Muscle of arm (tissue), 14 donors: ENCODE data around the gene NR4A2. TPM values are rescaled to one million over a fixed set of nuclear protein-coding genes. Genes with fewer than 3 reads are reported as not detected.

Source experiments
- DNase-seq: peaks from one replicate; pipeline ENCODE4 v3.0.0-alpha.2; 2013
- long read RNA-seq, 11 donors: transcript quantifications; one replicate each; lab custom pipeline, GENCODE V29; 2026
- polyA plus RNA-seq, 12 donors: library from polyadenylated mRNA; unstranded; fragments of 120-200 nt; gene quantifications; one replicate each; pipeline ENCODE4 v1.2.1, GENCODE V29; 2013; ENCODE audit not compliant: insufficient read length in 12 of 12

The NR4A2 gene
- 10 to 100 TPM in 1 of 12 donors, 1 to 10 TPM in 10, not detected in 1; 1.3 to 10.7 (median 2.2) TPM for polyA plus RNA-seq
- long read RNA-seq, donor 1 = 0 reads
- long read RNA-seq, donor 2 = 0 reads
- long read RNA-seq, donor 3 = 0 reads
- long read RNA-seq, donor 4 = 0 reads
- long read RNA-seq, donor 5 = 0 reads
- long read RNA-seq, donor 6 = 0 reads
- long read RNA-seq, donor 7 = 0 reads
- long read RNA-seq, donor 8 = 0 reads
- long read RNA-seq, donor 9 = 0 reads
- long read RNA-seq, donor 10, partial matches to known transcripts = 0 of 1 reads
- long read RNA-seq, donor 10, other reads (novel, unspliced or antisense) = 0 of 1 reads
- long read RNA-seq, donor 11 = 0 reads

DNA sequence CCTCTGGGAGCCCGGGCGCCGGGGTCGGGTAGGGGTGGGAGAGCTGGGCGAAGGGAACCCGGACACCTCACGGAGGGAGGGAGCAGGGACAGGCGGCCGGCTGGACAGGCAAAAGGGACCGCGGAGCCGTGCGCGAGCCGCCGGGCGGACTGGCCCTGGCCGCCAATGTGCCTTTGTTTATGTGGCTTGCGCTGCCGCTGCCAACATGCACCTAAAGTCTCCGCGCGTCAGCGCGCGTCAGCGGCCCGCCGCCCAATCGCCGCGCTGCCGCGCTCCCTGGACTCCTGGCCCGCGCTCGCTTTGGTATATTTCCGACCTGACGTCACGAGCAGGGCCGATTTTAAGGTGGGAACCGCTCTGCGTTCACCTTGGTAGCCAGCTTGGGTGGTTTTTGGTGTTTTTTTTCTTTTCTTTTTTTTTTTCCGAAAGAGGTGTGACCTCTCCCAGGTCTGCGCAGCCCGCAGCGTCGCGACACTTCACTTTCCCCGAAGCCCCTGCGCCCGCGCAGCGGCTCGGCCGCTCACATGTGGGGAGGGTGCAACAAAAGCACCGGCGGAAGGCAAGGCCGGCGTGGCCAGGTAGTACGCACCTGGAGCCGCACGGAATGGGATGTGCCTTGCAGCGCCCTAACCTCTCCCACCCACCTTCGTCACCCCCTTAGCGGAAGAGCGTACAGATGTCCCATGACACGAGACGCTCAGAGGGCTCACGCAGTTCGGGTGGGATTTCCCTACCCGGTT, at the start of gene NR4A2:
Gene NR4A2, minus strand, starts transcription at position 188 of the 740 bp plus-strand sequence. CDS start 2,535 bp downstream, outside the sequence.
- DNase-seq = peak; percentile 82

DNA sequence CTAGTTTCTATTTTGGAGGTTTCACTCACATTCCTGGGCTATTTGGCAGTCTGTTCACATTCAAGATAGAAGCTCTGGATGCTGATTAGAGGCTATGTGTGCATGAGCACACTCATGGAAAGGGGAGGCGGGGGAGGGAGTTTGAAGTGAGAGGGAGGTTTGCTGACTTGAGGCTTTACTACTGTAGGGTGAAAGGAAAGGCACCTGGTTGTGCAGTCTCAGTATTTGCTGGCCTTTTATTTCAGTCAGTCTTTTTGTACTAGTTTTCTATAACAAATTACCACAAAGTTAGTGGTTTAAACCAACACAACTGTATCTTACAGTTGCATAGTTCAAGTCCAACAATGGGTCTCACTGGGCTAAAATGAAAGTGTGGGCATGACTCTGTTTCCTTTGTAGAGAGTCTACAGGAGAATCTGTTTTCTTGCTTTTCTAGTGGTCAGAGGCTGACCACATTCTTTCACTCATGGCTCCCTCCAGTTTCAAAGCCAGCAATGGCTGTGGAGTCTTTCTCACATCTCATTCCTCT, 47.7 kb upstream of the NR4A2 start:
- DNase-seq = no peak

GRCh38 chr2:156379714-156380113, 47.2 kb upstream of the NR4A2 start:
- DNase-seq = no peak

DNA sequence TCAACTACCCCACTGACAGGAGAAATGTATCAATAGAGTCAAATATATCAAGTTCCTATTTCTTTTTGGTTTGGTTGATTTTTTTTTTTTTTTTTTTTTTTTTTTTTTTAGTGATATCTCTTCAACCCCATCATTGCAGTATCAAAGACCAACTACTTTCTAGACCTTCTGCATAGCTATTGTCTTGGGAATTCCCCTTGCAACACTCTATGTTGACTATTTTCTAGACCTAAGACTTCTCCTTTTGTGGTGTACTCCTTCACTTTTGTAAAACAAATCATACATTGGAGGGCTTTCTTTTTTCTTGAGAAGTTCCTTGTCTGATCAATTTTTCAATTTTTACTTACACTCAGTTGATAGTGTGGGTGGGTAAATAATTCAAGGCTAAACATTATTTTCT, 46.5 kb upstream of the NR4A2 start:
- no peak for DNase-seq

GRCh38 chr2:156366753-156367152, 34.2 kb upstream of the NR4A2 start:
- DNase-seq = no peak

- DNase-seq = no peak
Measured at GRCh38 chr2:156363141-156363540, 30.6 kb upstream of the NR4A2 start.

DNA sequence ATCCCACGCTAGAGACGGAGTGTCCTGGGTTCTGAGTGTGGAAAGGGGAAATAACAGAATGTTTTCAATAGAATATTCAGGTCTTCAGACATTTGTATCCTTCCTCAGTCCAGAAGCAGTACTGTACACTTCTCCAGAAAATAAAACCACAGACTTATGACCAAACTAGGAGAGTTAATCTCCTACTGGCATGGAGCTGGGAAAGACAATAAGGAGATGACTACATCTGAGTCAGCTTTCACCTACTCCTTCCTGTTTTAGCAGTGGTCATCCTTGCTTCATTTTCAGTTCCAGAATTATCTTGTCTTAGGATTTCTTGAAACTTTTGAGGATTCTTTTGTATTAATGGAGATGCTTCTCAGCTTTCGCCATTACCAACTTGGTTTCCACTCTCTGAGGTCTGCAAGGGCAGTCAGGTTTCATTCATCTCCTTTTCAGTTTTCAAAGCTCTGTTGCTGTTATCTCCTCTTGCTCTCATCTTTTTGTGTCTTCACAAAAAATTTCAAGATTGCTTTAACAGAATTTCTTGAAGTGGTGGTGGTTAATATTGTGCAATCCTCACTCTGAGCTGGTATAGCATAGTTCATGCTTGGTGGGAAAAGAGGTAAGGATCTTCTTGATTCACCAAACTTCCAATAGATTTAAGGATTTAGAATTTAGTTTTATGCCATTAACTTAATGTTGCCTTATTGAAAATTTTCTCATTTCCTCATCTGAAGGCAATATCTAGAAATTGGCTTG, 23.7 kb upstream of the NR4A2 start:
- no peak for DNase-seq

DNA sequence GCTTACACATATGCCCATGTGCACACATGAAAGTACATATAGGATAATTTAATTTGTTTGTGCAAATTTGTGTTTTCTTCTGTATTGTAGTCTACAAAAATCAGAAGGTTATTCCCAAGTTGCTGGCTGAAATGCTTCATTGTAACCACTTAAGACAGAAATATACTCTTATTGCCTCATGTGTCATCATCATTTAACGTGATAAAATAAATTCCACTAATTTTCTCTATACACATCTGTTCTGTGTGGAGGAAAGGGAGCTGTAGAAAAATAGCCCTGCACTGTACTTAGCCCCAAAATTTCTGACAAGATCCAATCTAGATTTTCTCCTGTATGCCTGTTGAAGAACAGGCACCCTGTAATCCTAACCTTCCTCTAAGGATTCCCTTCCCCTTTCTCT, 20.4 kb upstream of the NR4A2 start:
- no peak for DNase-seq

DNA sequence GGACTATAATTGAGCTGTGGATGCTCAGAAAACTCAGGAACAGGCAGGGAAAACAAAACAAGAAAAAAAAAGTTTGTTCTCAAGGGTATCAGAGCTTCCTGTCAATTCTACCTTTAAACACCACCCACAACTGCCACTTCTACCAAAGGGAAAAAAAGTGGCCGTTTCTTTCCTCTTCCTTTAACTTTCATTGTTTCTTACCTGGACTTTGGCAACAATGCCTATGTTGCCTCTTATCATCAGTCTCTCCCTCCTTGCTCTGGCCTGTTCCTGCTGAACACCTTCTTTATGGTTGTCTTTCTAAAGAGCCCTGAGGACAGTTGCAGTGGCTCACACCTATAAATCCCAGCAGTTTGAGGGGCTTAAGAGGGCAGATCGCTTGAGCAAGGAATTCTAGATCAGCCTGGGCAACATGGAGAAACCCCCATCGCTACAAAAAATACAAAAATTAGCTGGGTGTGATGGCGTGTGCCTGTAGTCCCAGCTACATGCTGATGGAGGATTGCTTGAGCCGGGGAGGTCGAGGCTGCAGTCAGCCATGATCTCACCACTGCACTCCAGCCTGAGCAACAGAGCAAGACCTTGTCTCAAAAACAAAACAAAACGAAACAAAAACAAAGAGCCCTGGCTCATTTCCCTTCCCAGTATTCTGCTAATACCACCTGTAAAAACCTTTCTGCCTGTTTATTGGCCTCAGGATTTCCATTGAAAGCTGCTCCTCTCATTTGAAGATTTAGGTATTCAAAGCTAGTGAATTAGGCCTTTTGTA, 18.0 kb upstream of the NR4A2 start:
- no peak for DNase-seq

GRCh38 chr2:156349605-156350004, 17.1 kb upstream of the NR4A2 start:
- no peak for DNase-seq

DNA sequence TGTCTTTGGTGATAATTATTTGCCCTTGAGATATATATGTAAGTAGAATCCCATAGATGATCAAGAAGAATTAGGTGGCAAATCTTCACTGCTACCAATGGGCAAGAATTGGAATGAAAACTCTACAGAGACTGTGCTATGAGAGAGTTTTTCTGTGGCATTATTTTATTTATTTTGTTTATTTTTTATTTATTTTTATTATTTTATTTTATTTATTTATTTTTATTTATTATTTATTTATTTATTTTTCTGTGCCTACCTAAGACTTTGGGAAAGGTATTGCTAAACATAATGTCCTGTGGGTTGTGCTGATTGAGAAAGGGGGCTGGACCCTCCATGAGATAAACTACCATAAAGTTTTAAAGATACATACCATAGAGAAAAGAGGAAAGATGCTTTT, 16.6 kb upstream of the NR4A2 start:
- DNase-seq = no peak

DNA sequence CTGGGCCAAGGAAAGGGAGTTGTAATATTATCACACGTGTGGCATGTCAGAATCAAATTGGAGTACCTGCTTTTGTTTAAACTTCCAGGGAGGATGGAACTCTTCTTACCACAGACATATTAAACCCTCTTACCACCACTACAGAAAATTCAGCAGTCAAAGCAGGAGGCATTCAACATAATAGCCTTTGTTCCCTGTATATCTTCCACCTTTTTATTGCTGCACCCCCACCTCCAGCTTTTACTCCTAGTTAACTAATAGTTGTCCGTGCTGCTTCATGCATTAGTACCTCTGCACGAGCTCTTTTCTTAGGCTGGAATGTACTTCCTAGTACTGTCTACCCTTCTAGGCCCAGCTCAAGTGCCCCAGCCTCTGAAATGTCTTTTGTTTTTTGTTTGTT, 14.9 kb upstream of the NR4A2 start:
- no peak for DNase-seq

GRCh38 chr2:156346731-156347130, 14.2 kb upstream of the NR4A2 start:
- DNase-seq = no peak

DNA sequence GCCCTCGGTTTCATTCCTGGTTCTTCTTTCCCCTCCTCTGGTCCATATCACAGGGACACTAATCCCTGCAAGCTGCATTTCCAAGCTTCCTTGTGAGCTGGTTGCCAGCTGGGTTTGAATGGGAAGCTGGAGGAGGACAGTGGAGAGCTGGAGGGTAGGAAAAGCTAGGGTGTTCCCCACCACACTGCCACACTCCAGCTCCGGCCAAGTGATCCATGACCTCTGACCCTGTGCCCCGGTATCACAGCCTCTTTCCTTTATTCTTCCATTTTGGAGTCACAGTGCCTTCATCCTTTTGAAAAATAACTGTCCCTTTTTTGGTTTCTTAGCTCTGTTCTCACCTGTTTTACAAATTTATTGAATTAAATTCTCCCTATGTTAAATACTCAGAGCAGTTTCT, 13.1 kb upstream of the NR4A2 start:
- no peak for DNase-seq

DNA sequence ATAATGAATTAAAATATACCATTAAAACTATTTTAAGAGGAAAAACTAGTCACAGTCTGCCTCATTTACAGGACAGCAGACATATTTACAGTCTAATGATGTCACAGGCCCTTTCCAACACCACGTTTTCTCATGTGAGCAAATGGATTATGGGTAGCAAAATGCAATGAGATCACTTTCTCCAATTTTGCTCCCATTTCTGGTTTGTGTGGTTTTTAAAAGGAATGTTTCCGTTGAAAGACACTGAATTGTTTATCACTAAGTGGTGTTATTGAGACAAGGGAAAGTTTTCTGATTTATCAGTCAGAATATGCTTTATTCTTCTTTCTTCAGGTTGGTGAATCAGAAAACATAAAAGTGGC, 11.4 kb upstream of the NR4A2 start:
- no peak for DNase-seq

GRCh38 chr2:156343096-156343939, 10.8 kb upstream of the NR4A2 start:
- DNase-seq = no peak

DNA sequence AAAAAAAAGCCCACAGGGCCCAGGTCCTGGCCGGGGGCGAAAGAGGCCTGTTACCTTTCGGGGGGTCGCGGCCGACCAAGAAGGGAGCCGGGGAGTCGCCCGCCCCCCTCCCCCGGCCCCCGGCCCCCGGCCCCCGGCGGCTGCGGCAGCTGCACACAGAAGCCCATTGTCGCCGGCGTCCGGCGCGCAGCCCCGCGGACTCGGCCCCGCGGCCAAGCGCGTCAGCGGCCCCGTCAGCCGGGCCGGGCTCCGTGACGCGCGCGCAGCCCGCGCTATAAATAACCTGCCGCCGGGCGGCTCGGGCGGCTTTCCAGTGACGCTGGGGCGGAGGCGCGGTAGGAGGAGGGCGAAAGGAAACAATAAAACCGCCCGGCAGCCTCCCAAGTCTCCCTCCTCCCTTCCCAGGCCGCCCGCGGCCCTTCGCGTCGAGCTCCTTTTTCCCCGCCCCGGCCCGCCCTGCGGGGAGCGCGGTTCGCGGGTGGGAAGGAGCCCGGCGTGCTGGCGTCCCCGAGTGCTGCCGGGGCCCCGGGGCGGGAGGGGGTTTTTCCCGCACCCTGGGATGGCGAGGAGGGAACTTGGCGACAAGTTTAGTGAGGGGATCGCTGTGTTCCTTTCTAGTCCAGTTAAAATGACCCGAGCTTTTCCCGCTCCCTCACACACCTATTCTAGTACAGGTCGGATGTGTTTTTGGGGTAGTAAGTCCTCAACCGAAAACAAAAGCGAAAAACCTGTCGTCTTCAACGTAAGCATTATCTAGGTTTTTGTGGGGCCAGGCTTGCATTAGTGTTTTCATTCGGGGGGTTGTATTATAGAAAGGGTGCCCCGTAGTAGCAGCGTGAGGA, 10.0 kb upstream of the NR4A2 start:
- DNase-seq = peak; percentile 96

- peak; percentile 90 for DNase-seq
Measured at GRCh38 chr2:156341452-156342253, 9.1 kb upstream of the NR4A2 start.
